Fibroblast of lung (primary cell): ENCODE measurements around the gene LEKR1. TPM values are rescaled to one million over a fixed set of nuclear protein-coding genes. Genes with fewer than 3 reads are reported as not detected.

ENCODE experiments used
- DNase-seq, 2 donors: peaks; one replicate each; pipeline versions ENCODE4 v3.0.0 to v3.0.0-alpha.2; 2010; ENCODE audit warnings: low read depth in 2 of 2
- H2AFZ ChIP-seq: 2 replicates; pipeline ENCODE4 v1.5.1; 2012; ENCODE audit warnings: low read length, control low read depth, inconsistent platforms
- H3K27ac ChIP-seq: 2 replicates; pipeline ENCODE4 v1.5.1; 2011; ENCODE audit warnings: low read length, control low read depth; ENCODE audit not compliant: insufficient read depth
- H3K27me3 ChIP-seq: 2 replicates; pipeline ENCODE4 v1.5.1; 2011; ENCODE audit warnings: mild to moderate bottlenecking, low read length; ENCODE audit not compliant: control insufficient read depth, insufficient read depth
- H3K36me3 ChIP-seq: 2 replicates; pipeline ENCODE4 v1.5.1; 2011; ENCODE audit warnings: low read length; ENCODE audit not compliant: control insufficient read depth, insufficient read depth
- H3K4me1 ChIP-seq: 2 replicates; pipeline ENCODE4 v1.5.1; 2011; ENCODE audit warnings: low read length; ENCODE audit not compliant: control insufficient read depth, insufficient read depth; ENCODE audit errors: extremely low read depth
- H3K4me2 ChIP-seq: 2 replicates; pipeline ENCODE4 v1.5.1; 2011; ENCODE audit warnings: low read length, control low read depth; ENCODE audit not compliant: insufficient read depth; ENCODE audit errors: extremely low read depth
- H3K4me3 ChIP-seq, 4 experiments: fragments of 200-600 bp in 1 of 4; sonication (generic) in 1 of 4; replicated peaks in 1 of 4; 2 replicates each; pipeline ENCODE4 v1.5.1; 2011 to 2016; ENCODE audit warnings: low read length in 4 of 4, low read depth in 3 of 4, mild to moderate bottlenecking in 3 of 4, control low read depth in 2 of 4, inconsistent platforms in 1 of 4, mixed read lengths in 1 of 4; ENCODE audit not compliant: insufficient read depth in 1 of 4; ENCODE audit errors: control extremely low read depth in 1 of 4
- H3K79me2 ChIP-seq: 2 replicates; pipeline ENCODE4 v1.5.1; 2012; ENCODE audit warnings: mild to moderate bottlenecking, low read length, inconsistent platforms; ENCODE audit not compliant: control insufficient read depth, insufficient read depth
- H3K9ac ChIP-seq: 2 replicates; pipeline ENCODE4 v1.5.1; 2011; ENCODE audit warnings: mild to moderate bottlenecking, low read length, control low read depth; ENCODE audit not compliant: insufficient read depth
- H3K9me3 ChIP-seq: 2 replicates; pipeline ENCODE4 v1.5.1; 2012; ENCODE audit warnings: low read depth, low read length; ENCODE audit not compliant: control insufficient read depth, insufficient read depth
- H4K20me1 ChIP-seq: 2 replicates; pipeline ENCODE4 v1.5.1; 2011; ENCODE audit warnings: low read length; ENCODE audit not compliant: control insufficient read depth, insufficient read depth; ENCODE audit errors: extremely low read depth
- CTCF ChIP-seq, 2 donors: IDR thresholded peaks in 1 of 2; conservative IDR thresholded peaks in 1 of 2; 1 replicate in 1 of 2; 2 replicates in 1 of 2; pipeline ENCODE4 v1.5.1; 2011 to 2012; ENCODE audit warnings: low read length in 2 of 2, control low read depth in 1 of 2, inconsistent platforms in 1 of 2, low read depth in 1 of 2, mild to moderate bottlenecking in 1 of 2
- EZH2 ChIP-seq: IDR thresholded peaks from 2 replicates; pipeline ENCODE4 v1.5.1; 2012; ENCODE audit warnings: low read length, control low read depth, mild to moderate bottlenecking; ENCODE audit errors: missing control alignments
- polyA plus RNA-seq, 2 donors: library from polyadenylated mRNA; depleted of rRNA in 1 of 2; stranded (reverse) in 1 of 2; unstranded in 1 of 2; fragments of >200 nt; gene quantifications; 2 replicates each; pipeline ENCODE4 v1.2.1, GENCODE V29; 2011 to 2012; ENCODE audit warnings: missing spikeins in 1 of 2
- total RNA-seq: library from RNA; depleted of rRNA; stranded (reverse); fragments of >200 nt; gene quantifications from 2 replicates; pipeline ENCODE4 v1.2.1, GENCODE V29; 2014

LEKR1 gene
- total and polyA plus RNA-seq, 2 donors (not counting 1 experiment from before 2014, with no cell fraction given): 0.28 to 1.3 TPM

GRCh38 chr3:157078811-157079185 is 252.6 kb downstream of the LEKR1 start:
- H3K27me3 ChIP-seq: no peaks in the 10 kb centered on the region
- H3K9ac ChIP-seq: no peak overlapping the region
- H3K9me3 ChIP-seq: no peaks in the 10 kb centered on the region
- peak in 1 of 2 donors; percentile 57 for DNase-seq
- no peak overlapping the region for H3K4me2 ChIP-seq
- no peaks in the 10 kb centered on the region for H4K20me1 ChIP-seq
- H3K4me3 ChIP-seq: no peak overlapping the region
- H3K36me3 ChIP-seq: no peaks in the 10 kb centered on the region
- no peak overlapping the region for H3K27ac ChIP-seq
- no peak for TF ChIP-seq CTCF (conservative IDR thresholded peaks at IDR 0.05 in 1 of 2, IDR thresholded peaks at IDR 0.05 in 1 of 2; ENCODE audit: low read depth in 1 of 2, low read length in 2 of 2)
- TF ChIP-seq EZH2: no peak
- H3K79me2 ChIP-seq: no peaks in the 10 kb centered on the region
- H3K4me1 ChIP-seq: peaks cover 13% of the 10 kb centered on the region
- no peak overlapping the region for H2AFZ ChIP-seq

GRCh38 chr3:157079676-157080369 is 253.7 kb downstream of the LEKR1 start:
- no peak overlapping the region for H3K9ac ChIP-seq
- peaks cover 13% of the 10 kb centered on the region for H3K4me1 ChIP-seq
- no peaks in the 10 kb centered on the region for H3K27me3 ChIP-seq
- H3K4me3 ChIP-seq: no peak overlapping the region
- no peak overlapping the region for H3K4me2 ChIP-seq
- no peak for TF ChIP-seq CTCF (conservative IDR thresholded peaks at IDR 0.05 in 1 of 2, IDR thresholded peaks at IDR 0.05 in 1 of 2; ENCODE audit: low read depth in 1 of 2, low read length in 2 of 2)
- TF ChIP-seq EZH2: no peak
- H3K79me2 ChIP-seq: no peaks in the 10 kb centered on the region
- no peak overlapping the region for H2AFZ ChIP-seq
- H3K36me3 ChIP-seq: no peaks in the 10 kb centered on the region
- no peaks in the 10 kb centered on the region for H4K20me1 ChIP-seq
- no peak for DNase-seq
- no peak overlapping the region for H3K27ac ChIP-seq
- H3K9me3 ChIP-seq: no peaks in the 10 kb centered on the region

- peak; percentile 91 to 94 for DNase-seq
- peak overlapping the region; percentile 11 for H3K9ac ChIP-seq
- H3K36me3 ChIP-seq: no peaks in the 10 kb centered on the region
- TF ChIP-seq CTCF (conservative IDR thresholded peaks at IDR 0.05 in 1 of 2, IDR thresholded peaks at IDR 0.05 in 1 of 2; ENCODE audit: low read depth in 1 of 2, low read length in 2 of 2): peak; percentile 95 to 97
- TF ChIP-seq EZH2: no peak
- H3K9me3 ChIP-seq: no peaks in the 10 kb centered on the region
- H3K27me3 ChIP-seq: no peaks in the 10 kb centered on the region
- H3K4me1 ChIP-seq: peaks cover 14% of the 10 kb centered on the region
- peak overlapping the region; percentile 57 for H3K27ac ChIP-seq
- peak overlapping the region; percentile 49 for H3K4me2 ChIP-seq
- peak overlapping the region; percentile 48 for H2AFZ ChIP-seq
- H4K20me1 ChIP-seq: no peaks in the 10 kb centered on the region
- no peak overlapping the region for H3K4me3 ChIP-seq
- H3K79me2 ChIP-seq: no peaks in the 10 kb centered on the region
Measured at GRCh38 chr3:157081626-157082210, 255.6 kb downstream of the LEKR1 start.
